Upper lobe of right lung (tissue), 1 donor: ENCODE results near the gene NIPA2. TPM values are rescaled to one million over a fixed set of nuclear protein-coding genes. Genes with fewer than 3 reads are reported as not detected.

Experiments used
- ATAC-seq: fragments of 200-7000 bp; cut with Tn5 transposase; one replicate; pipeline ENCODE4 v1.9.1; 2020; ENCODE audit warnings: mild to moderate bottlenecking, moderate library complexity
- DNase-seq: peaks from one replicate; pipeline ENCODE4 v3.0.0-alpha.2; 2020
- H3K27ac ChIP-seq: fragments of 200-600 bp; one replicate; pipeline ENCODE4 v1.8.0; 2022
- H3K27me3 ChIP-seq: fragments of 200-600 bp; one replicate; pipeline ENCODE4 v1.8.0; 2022; ENCODE audit warnings: mild to moderate bottlenecking
- H3K36me3 ChIP-seq: fragments of 200-600 bp; one replicate; pipeline ENCODE4 v1.8.0; 2022
- H3K4me1 ChIP-seq: fragments of 200-600 bp; one replicate; pipeline ENCODE4 v1.8.0; 2022
- H3K4me3 ChIP-seq: fragments of 200-600 bp; one replicate; pipeline ENCODE4 v1.8.0; 2022; ENCODE audit warnings: mild to moderate bottlenecking
- H3K9me3 ChIP-seq: fragments of 200-600 bp; one replicate; pipeline ENCODE4 v1.8.0; 2022
- intact Hi-C: fragments of 100-400 bp; cut with DNase I; formaldehyde crosslinking; loops from one replicate; pipeline ENCODE4 v1.11.0; 2022
- long read RNA-seq: library from polyadenylated mRNA; unstranded; transcript quantifications from one replicate; pipeline ENCODE4 v2.0.0, GENCODE V29; 2021
- total RNA-seq: library from RNA; stranded (reverse); fragmentation: NEBNext Ultra II Directional; extraction: Animal tissue kit (Norgen Biotek cat#: 25700); gene quantifications from one replicate; pipeline ENCODE4 v1.2.1, GENCODE V29; 2021
- TF ChIP-seq, protein P1 (sequence below): fragments of 200-600 bp; IDR thresholded peaks from one replicate; pipeline ENCODE4 v1.8.0; 2022; ENCODE audit warnings: antibody characterized with exemption
- donor health status: DM: no; HTN: yes; CAD: no; lungs with severe emphysema.

Gene NIPA2
- total RNA-seq = 46.2 TPM
- long read RNA-seq, transcript NIPA2-201 (8 exons, 3,233 nt) = minor isoform, 15 of 143 reads
- long read RNA-seq, transcript NIPA2-203 (6 exons, 2,280 nt) = major isoform, 31 of 143 reads
- long read RNA-seq, transcript NIPA2-204 (7 exons, 3,130 nt) = minor isoform, 18 of 143 reads
- long read RNA-seq, partial matches to known transcripts = 2 of 143 reads
- long read RNA-seq, other reads (novel, unspliced or antisense) = 76 of 143 reads

DNA sequence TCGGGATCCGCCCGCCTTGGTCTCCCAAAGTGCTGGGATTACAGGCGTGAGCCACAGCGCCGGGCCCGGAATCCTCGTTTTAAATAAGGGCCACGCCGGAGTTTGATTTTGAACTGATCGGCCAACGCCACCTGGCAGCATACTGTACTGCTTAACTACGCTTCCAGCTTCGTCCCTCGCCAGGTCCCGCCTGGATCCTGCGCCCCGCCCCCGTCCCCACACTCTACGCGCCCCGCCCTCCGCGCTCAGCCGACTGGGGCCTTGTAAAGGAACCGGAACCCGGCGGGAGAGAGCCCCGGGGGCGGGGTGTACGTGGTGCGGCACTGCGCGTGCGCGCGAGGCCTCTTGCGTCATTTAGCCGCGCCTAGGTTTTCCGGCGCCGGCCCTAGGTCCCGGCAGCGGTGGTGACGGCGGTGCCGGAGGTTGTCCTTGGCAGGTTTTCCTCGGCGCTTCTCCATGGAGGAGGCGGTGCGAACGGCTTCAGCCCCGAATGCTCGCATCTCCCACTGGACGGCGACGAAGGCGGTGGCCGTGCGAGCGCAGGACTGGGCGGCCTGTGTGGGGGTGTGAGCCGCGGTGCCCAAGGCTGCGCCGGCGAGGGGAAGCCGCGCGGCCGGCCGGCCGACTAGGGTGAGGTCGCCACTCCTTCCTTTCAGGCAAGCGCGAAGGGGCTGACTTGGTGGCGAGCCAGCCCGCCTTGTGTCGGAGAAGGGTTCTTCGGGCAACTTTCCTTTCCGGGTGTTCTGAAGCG lies at the start of gene NIPA2:
NIPA2 (plus strand) TSS at position 375 of the 751 bp plus-strand sequence. CDS start 13,066 bp downstream, outside the sequence.
- no peaks in the 10 kb centered on the region for H3K9me3 ChIP-seq
- intact Hi-C loops = no loop called here
- DNase-seq = peak; percentile 99

DNA sequence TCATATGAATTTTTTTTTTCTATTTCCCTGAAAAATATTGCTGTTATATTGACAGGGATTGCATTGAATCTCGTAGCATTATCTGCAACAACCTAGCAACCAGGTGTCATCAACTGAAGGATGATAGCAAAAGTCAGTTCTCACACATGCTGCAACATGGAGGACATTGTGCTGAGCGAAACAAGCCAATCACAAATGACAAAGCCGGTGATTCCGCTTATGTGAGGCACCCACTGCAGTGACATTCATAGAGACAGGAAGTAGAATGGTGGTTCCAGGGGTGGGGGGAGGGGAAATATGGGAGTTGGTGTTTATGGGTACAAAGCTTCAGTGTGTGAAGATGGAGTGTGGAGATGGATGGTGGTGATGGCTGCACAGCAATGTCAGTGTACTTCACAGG lies 44.4 kb upstream of the NIPA2 start:
- ATAC-seq = no peak
- intact Hi-C loops = no loop called here
- TF ChIP-seq, protein P1, sequence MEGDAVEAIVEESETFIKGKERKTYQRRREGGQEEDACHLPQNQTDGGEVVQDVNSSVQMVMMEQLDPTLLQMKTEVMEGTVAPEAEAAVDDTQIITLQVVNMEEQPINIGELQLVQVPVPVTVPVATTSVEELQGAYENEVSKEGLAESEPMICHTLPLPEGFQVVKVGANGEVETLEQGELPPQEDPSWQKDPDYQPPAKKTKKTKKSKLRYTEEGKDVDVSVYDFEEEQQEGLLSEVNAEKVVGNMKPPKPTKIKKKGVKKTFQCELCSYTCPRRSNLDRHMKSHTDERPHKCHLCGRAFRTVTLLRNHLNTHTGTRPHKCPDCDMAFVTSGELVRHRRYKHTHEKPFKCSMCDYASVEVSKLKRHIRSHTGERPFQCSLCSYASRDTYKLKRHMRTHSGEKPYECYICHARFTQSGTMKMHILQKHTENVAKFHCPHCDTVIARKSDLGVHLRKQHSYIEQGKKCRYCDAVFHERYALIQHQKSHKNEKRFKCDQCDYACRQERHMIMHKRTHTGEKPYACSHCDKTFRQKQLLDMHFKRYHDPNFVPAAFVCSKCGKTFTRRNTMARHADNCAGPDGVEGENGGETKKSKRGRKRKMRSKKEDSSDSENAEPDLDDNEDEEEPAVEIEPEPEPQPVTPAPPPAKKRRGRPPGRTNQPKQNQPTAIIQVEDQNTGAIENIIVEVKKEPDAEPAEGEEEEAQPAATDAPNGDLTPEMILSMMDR = no peak

More for the DNA sequence above, at the start of gene NIPA2:
- H3K27me3 ChIP-seq = no peaks in the 10 kb centered on the region
- ATAC-seq = peak; percentile 99
- peak within 1 kb of the TSS; percentile 94 for H3K27ac ChIP-seq
- H3K36me3 ChIP-seq = peaks cover 10% of the 10 kb centered on the region
- peak within 1 kb of the TSS; percentile 70 for H3K4me3 ChIP-seq
- TF ChIP-seq, protein P1 = no peak
- H3K4me1 ChIP-seq = peaks cover 17% of the 10 kb centered on the region

DNA sequence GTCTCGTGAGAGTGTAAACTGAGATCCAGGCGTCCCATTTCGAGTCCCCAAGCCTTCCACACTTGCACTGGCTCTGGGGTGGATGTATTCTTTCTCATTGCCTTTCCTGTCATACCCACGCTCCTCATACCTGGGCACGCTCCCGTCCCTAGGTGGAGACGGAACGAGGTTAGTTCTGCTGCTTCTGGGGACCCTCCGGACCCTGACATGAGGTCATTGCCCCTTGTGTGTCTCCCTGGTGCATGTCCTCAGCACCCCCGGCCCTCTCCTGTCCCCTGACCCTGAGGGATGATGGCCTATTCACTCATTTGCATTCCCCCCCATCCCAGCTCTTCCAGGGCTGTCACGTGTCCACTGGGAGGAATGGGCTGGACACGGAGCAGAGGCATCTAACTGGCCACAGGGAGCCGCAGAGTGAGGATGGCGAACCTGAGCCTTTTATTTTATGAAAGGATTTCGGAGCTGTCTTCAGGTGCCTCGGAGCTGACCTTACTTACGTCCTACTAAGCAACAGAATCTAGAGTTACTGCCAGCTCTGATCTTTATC lies 43.8 kb upstream of the NIPA2 start:
- no peaks in the 10 kb centered on the region for H3K9me3 ChIP-seq
- ATAC-seq (no peak), DNase-seq (peak; percentile 54)
- TF ChIP-seq, protein P1 = no peak
- no peaks in the 10 kb centered on the region for H3K27me3 ChIP-seq
- H3K4me1 ChIP-seq = no peaks in the 10 kb centered on the region
- no peaks in the 10 kb centered on the region for H3K36me3 ChIP-seq
- intact Hi-C loops = no loop called here
- no peak overlapping the region for H3K4me3 ChIP-seq
- H3K27ac ChIP-seq = no peak overlapping the region

More for the DNA sequence above, 44.4 kb upstream of the NIPA2 start:
- H3K4me3 ChIP-seq = no peak overlapping the region
- H3K27me3 ChIP-seq = no peaks in the 10 kb centered on the region
- no peaks in the 10 kb centered on the region for H3K36me3 ChIP-seq
- H3K27ac ChIP-seq = no peak overlapping the region
- no peaks in the 10 kb centered on the region for H3K9me3 ChIP-seq
- no peak for DNase-seq
- no peaks in the 10 kb centered on the region for H3K4me1 ChIP-seq

DNA sequence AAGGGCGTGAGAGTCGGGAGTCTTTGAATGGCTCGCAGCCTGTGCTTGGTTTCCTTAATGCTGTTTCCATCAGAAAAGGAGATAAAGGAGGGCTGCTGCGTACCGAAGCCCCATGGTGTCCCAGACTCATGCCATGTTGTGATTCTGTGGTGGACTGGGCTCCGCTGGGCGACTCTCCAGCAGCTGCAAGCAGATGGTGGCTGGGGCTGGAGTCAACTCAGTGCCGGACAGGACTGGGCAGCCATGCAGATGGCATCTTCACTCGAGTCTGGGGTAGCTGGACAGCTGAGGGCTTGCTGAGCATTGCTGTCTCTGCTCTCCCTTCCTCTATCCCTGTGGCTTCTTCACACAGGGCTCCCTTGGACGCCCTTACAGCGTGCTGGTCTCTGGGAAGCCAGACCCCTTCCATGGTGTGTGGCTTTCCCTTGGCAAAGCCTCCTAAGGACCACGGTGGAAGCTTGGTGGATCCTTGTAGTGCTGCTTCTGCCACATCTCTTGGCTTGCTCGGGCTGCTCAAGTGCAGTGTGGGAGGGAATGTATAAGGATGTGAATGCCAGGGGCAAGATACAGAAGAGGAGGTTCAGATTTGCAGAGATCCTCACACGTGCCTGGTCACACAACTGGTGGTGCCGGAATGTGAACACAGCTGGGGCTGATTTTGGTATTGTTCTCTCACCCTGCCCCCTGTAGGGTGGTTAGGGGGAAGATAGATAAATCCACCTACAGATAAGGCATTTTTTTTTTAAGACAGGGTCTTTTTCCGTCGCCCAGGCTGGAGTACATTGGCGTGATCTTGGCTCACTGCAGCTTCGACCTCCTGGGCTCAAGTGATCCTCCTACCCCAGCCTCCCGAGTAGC lies 43.0 kb upstream of the NIPA2 start:
- ATAC-seq = no peak

DNA sequence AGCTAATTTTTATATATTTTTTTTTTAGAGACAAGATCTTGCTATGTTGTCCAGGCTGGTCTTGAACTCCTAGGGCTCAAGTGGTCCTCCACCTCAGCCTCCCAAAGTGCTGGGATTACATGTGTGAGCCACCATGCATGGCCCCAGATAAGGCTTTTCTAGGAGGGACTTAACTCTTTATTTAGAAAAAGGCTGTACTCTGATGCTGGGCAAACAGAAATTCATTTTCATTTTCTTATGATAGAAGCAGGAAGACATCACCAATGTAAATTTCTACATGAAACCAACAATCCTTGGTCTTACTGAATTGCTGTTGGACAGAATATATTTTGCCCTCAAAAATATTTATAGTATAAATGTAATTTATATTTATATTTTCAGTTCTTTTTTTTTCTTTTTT lies 42.4 kb upstream of the NIPA2 start:
- H3K4me3 ChIP-seq = no peak overlapping the region
- intact Hi-C loops = no loop called here
- no peak for DNase-seq

More for the DNA sequence above, 43.0 kb upstream of the NIPA2 start:
- DNase-seq = peak; percentile 48
- TF ChIP-seq, protein P1 = no peak
- no peaks in the 10 kb centered on the region for H3K9me3 ChIP-seq
- intact Hi-C loops = no loop called here
- H3K4me1 ChIP-seq = no peaks in the 10 kb centered on the region
- H3K27me3 ChIP-seq = no peaks in the 10 kb centered on the region
- H3K36me3 ChIP-seq = no peaks in the 10 kb centered on the region
- no peak overlapping the region for H3K27ac ChIP-seq
- no peak overlapping the region for H3K4me3 ChIP-seq

More for the DNA sequence above, 42.4 kb upstream of the NIPA2 start:
- TF ChIP-seq, protein P1 = no peak
- no peaks in the 10 kb centered on the region for H3K4me1 ChIP-seq
- H3K36me3 ChIP-seq = no peaks in the 10 kb centered on the region
- H3K27ac ChIP-seq = no peak overlapping the region
- no peaks in the 10 kb centered on the region for H3K27me3 ChIP-seq
- H3K9me3 ChIP-seq = no peaks in the 10 kb centered on the region
- ATAC-seq = no peak
